ENCODE results near the gene ASCL4. TPM values are rescaled to one million over a fixed set of nuclear protein-coding genes. Genes with fewer than 3 reads are reported as not detected.

Gene ASCL4
- total and polyA plus RNA-seq, 9 of the 15 experiments (the other 6 are each of a cell fraction or from before 2014, with no cell fraction given): not detected

GRCh38 chr12:107748472-107748871 lies 26.0 kb upstream of the ASCL4 start:
- intact Hi-C loops (cut with micrococcal nuclease): no loop called here
- H3K9me3 ChIP-seq (replicated peaks; ENCODE audit: control insufficient read depth, insufficient read depth, low read depth, low read length): no peaks in the 10 kb centered on the region
- H3K27ac ChIP-seq (ENCODE audit: extremely low read depth, low read depth, low read length): no peak overlapping the region
- H3K4me3 ChIP-seq: no peak overlapping the region
- WGBS (ENCODE audit: insufficient coverage, low coverage, missing lambda C conversion rate): 85% methylated on average over 6 of the region's 6 CpGs
- FAIRE-seq (no peak), ATAC-seq (no peak), DNase-seq (ENCODE audit: extremely low read depth in 1 of 4, low spot score in 3 of 4) (no peak)
- ChIA-PET POLR2A (interaction anchor here (1.4 to 3.3 kb wide), 2 partner anchors 11 kb away, joined by 6 to 10 read pairs; no protein-coding TSS in a partner anchor), CTCF (ENCODE audit: low intra/inter-chr PET ratio) (no interaction called here)
- no peaks in the 10 kb centered on the region for H3K4me1 ChIP-seq (replicated peaks in 1 of 2; ENCODE audit: control insufficient read depth in 2 of 2, insufficient read depth in 2 of 2, low read length in 2 of 2)
- in situ Hi-C loops (cut with MboI): no loop called here
- no TSS peak for BruUV-seq (replicated peaks)
- H3K36me3 ChIP-seq (ENCODE audit: control insufficient read depth, insufficient read depth, low read length): peaks cover 89% of the 10 kb centered on the region
- TF ChIP-seq ZBTB1 (CRISPR knock-in tag; IDR thresholded peaks at IDR 0.05; ENCODE audit: borderline replicate concordance, low read depth) (no peak), RNF2 (IDR thresholded peaks at IDR 0.05) (no peak), SRSF3 (IDR thresholded peaks at IDR 0.05; ENCODE audit: insufficient read depth, low read length) (no peak), NEUROD1 (IDR thresholded peaks at IDR 0.05; ENCODE audit: borderline replicate concordance, low read depth, low read length, partially characterized antibody) (no peak), ZKSCAN8 (CRISPR knock-in tag; IDR thresholded peaks at IDR 0.05) (no peak), TBP (optimal IDR thresholded peaks at IDR 0.05; ENCODE audit: low read depth, low read length) (no peak), ZNF318 (IDR thresholded peaks at IDR 0.05; ENCODE audit: borderline replicate concordance in 1 of 2, low read depth in 1 of 2) (no peak), YY1 (IDR thresholded peaks at IDR 0.05; ENCODE audit: borderline replicate concordance in 1 of 3, control insufficient read depth in 1 of 3, extremely low read depth in 1 of 3, insufficient read depth in 3 of 3, insufficient read length in 1 of 3, insufficient replicate concordance in 2 of 3, low read depth in 1 of 3, low read length in 2 of 3) (no peak), WHSC1 (IDR thresholded peaks at IDR 0.05; ENCODE audit: low read length) (no peak)
- H3K9ac ChIP-seq (ENCODE audit: insufficient read depth in 1 of 2, low read depth in 2 of 2, low read length in 2 of 2): no peak overlapping the region
- H4K20me1 ChIP-seq (replicated peaks; ENCODE audit: control insufficient read depth, insufficient read depth, low read length): 0 out of 2 replicates have a peak, but pooled peaks cover 4% of the 10 kb centered on the region
- no peaks in the 10 kb centered on the region for H3K27me3 ChIP-seq (ENCODE audit: control insufficient read depth in 2 of 2, insufficient read depth in 2 of 2, low read length in 2 of 2)
- no peak overlapping the region for H2AFZ ChIP-seq (ENCODE audit: low read depth, low read length)
- H3K9me1 ChIP-seq (ENCODE audit: control insufficient read depth, insufficient read depth, low read length): no peaks in the 10 kb centered on the region
- no peak overlapping the region for H3K4me2 ChIP-seq (ENCODE audit: insufficient read depth, low read length)
- peaks cover 6% of the 10 kb centered on the region; the same call in 2 of the 3 replicates for H3K79me2 ChIP-seq (ENCODE audit: control insufficient read depth, insufficient read depth, low read length)

All from K562 (cell line).